KG1 (cell line): ENCODE data around the gene SPATA31D4.
"Not testable (repeated sequence)": the region's sequence is repeated elsewhere in the genome, so short reads cannot be mapped to it uniquely, and the experiment has no call there.

Experiments
- DNase-seq: peaks from one replicate; lab custom pipeline; 2025; lab: John Stamatoyannopoulos, UW

Gene SPATA31D4

GRCh38 chr9:81928305-81928704 lies at the start of gene SPATA31D4:
Gene SPATA31D4, plus strand, starts transcription at chr9:81928428. Its CDS starts 86 bp downstream, at chr9:81928514.
- not testable (repeated sequence) for DNase-seq

- no peak for DNase-seq
Measured at GRCh38 chr9:81878530-81878929, 49.7 kb upstream of the SPATA31D4 start.

- DNase-seq: no peak
Measured at GRCh38 chr9:81879501-81879916, 48.7 kb upstream of the SPATA31D4 start.

GRCh38 chr9:81885602-81886001 lies 42.6 kb upstream of the SPATA31D4 start:
- DNase-seq: no peak

GRCh38 chr9:81886665-81887064 lies 41.6 kb upstream of the SPATA31D4 start:
- no peak for DNase-seq

GRCh38 chr9:81890104-81890503 lies 38.1 kb upstream of the SPATA31D4 start:
- DNase-seq: no peak

- DNase-seq: no peak
Measured at GRCh38 chr9:81892440-81892839, 35.8 kb upstream of the SPATA31D4 start.

GRCh38 chr9:81893929-81894328 lies 34.3 kb upstream of the SPATA31D4 start:
- no peak for DNase-seq

GRCh38 chr9:81894891-81895290 lies 33.3 kb upstream of the SPATA31D4 start:
- DNase-seq: no peak

GRCh38 chr9:81896070-81896469 lies 32.2 kb upstream of the SPATA31D4 start:
- DNase-seq: no peak

GRCh38 chr9:81898851-81899250 lies 29.4 kb upstream of the SPATA31D4 start:
- no peak for DNase-seq

- no peak for DNase-seq
Measured at GRCh38 chr9:81902196-81902595, 26.0 kb upstream of the SPATA31D4 start.

GRCh38 chr9:81902626-81903025 lies 25.6 kb upstream of the SPATA31D4 start:
- no peak for DNase-seq

GRCh38 chr9:81906671-81907070 lies 21.6 kb upstream of the SPATA31D4 start:
- DNase-seq: no peak

- DNase-seq: no peak
Measured at GRCh38 chr9:81912135-81912534, 16.1 kb upstream of the SPATA31D4 start.

GRCh38 chr9:81915801-81916505 lies 12.3 kb upstream of the SPATA31D4 start:
- DNase-seq: no peak

- DNase-seq: not testable (repeated sequence)
Measured at GRCh38 chr9:81918507-81918906, 9.7 kb upstream of the SPATA31D4 start.

- DNase-seq: not testable (repeated sequence)
Measured at GRCh38 chr9:81930147-81930546, 1.9 kb downstream of the SPATA31D4 start.

GRCh38 chr9:81933547-81933946 lies 5.3 kb downstream of the SPATA31D4 start:
- DNase-seq: not testable (repeated sequence)

- not testable (repeated sequence) for DNase-seq
Measured at GRCh38 chr9:81943393-81943792, 15.2 kb downstream of the SPATA31D4 start, which contains the start of gene SPATA31D3. Gene SPATA31D3, plus strand, starts transcription at chr9:81943500. Its CDS starts 86 bp downstream, at chr9:81943586.

GRCh38 chr9:81948650-81949049 lies 20.4 kb downstream of the SPATA31D4 start:
- not testable (repeated sequence) for DNase-seq

GRCh38 chr9:81953096-81953495 lies 24.9 kb downstream of the SPATA31D4 start:
- no peak for DNase-seq

- no peak for DNase-seq
Measured at GRCh38 chr9:81955625-81956024, 27.4 kb downstream of the SPATA31D4 start.
